HG02938 (cell line): ENCODE results near the gene CPED1.
"Not testable (repeated sequence)": the region's sequence is repeated elsewhere in the genome, so short reads cannot be mapped to it uniquely, and the experiment has no call there.

ENCODE experiments used
- ATAC-seq: cut with Tn5 transposase; IDR thresholded peaks from one replicate; pipeline ENCODE4 v1.9.1; 2021; ENCODE audit warnings: mild to moderate bottlenecking, moderate library complexity; ENCODE audit not compliant: unreplicated experiment

Gene CPED1

DNA sequence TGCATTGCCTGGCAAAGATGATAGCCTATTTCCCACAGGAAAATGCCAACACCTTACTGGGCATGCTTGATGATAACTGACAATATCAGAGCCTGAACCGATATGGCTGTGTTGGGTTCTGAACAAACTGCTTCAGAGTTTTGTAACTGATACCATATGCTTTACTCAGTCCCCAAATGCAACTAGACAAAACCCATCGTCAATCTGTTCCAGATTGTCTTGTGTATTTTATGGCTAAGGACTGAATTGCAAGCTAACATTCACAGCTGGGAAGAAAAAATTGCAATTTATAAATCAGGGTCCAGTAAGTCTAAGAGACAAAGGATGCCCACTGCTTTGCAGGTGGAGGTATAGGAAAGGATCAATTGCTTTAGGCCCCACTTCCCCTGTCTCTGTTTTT is 223.5 kb downstream of the CPED1 start:
- ATAC-seq: no peak

DNA sequence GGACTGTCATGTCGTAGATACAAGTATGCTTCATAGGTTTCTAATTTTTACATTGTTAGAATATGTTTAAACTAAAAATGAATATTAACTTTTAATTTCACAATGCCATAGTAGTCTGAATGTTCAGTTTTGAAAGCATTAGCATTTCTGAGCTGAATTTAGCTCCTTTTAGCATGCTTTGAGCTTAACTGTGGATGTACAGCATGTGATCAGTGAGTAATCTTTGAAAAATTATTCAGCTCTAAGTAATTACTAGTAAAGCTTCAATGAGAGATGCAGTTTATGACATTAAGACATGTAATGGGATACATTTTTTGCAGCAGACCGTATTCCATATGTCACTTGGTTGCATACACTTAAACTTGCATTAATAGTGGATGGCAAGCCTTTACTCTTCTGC is 226.1 kb downstream of the CPED1 start:
- ATAC-seq: no peak

DNA sequence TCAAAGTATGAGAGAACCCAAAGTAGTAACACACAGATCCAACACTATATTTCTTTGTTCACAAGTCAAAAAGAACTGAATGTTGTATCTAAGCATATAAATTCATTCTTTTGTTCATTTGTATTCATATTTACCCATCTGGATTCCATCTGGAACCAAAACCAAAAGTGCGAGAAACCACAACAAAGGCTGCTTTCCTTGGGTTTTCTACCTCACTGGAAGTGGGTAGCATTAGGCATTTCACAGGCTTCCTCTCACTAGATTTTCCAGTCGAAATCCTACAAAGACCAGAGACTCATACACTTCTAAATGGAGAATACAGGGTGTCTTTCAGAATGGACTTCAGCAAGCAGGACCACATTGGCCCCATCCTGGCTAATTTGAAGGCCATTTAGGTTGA is 230.5 kb downstream of the CPED1 start:
- ATAC-seq: no peak

DNA sequence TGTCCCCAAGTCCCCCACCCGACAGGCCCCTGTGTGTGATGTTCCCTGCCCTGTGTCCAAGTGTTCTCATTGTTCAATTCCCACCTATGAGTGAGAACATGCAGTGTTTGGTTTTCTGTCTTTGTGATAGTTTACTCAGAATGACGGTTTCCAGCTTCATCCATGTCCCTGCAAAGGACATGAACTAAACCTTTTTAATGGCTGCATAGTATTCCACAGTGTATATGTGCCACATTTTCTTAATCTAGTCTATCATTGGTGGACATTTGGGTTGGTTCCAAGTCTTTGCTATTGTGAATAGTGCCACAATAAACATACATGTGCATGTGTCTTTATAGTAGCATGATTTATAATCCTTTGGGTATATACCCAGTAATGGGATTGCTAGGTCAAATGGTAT is 232.6 kb downstream of the CPED1 start:
- ATAC-seq: not testable (repeated sequence)

DNA sequence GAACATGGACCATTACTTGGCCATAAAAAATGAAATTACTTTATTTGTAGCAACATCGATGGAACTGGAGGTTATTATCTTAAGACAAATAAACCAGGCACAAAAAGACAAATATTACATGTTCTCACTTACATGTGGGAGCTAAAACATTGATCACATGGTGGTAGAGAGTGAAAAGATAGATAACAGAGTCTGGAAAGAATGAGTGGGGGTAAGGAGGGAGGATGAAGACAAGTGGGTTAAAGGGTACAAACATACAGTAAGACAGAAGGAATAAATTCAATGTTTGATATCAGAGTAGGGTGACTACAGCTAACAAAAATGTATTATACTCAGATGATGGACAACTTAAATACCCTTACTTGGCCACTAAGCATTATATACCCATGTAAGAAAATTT is 240.3 kb downstream of the CPED1 start:
- no peak for ATAC-seq

DNA sequence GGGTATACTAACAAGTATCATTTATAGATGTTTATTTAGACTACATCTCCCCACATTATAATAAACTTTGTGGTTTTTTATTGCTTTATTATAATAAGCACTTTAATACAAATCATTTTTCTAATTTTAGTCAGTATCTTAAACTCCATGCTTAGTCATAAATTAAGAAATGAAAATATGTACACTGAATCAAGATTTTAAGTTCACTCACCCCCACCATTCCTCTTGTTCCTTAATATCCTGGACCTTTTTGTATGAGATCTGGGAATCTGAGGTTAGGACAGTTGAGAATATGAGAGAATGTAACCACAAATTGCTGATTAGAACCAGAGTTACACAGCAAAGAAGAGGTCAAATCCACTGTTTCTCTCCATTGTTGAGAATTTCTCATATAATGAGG is 246.7 kb downstream of the CPED1 start:
- ATAC-seq: no peak

DNA sequence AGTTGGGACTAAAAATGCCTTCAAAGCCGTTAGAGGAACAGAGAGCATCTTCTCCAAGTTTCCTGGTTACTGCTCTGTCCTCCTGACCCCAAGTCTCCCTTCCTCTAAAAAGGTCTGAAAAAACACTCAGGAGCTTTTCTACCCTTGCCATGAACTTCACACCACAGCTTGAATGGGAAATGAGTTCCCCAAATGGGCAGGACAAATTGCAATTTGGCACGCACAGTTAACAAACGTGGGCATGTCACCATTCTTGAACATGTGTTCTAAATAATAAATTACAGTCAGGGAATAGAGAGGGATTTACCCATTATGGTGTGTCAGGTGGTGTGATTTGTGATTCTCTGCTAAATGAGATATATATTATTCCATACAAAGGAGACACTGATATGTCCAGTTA is 249.1 kb downstream of the CPED1 start:
- ATAC-seq: no peak

DNA sequence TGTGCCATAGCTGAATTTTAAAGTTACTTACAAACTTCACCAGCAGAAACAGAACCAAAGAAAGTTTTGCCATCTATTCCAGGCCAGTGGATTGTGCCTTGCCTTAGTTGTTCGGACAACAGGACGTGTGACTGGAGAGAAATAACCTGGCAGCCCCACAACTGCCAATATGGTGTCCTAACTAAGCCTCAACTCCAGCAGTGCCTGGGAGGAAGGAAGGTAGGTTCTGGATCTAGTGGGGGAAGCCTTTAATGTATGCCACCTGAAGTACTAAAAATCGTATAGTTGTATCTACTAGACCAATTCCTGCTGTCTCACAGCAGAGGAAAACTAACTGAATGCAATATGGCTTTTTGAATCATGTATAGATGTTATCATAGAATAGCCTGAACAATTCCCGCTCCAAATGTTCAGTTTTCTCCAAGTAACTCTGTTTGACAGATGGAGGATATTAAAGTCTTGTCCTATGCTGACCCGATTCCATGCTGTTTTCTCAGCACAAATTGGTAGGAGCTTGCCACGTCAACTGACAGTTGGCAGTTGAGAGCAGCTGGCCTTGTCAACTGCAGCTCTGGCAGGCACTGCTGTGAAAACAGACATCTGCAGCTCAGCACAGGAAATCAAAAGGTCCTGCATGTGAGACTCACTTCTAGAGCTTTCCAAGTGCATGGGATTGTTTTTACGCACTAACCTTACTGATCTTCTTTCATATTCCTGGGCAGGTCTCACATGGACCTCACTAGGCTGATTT is 255.8 kb downstream of the CPED1 start:
- no peak for ATAC-seq

DNA sequence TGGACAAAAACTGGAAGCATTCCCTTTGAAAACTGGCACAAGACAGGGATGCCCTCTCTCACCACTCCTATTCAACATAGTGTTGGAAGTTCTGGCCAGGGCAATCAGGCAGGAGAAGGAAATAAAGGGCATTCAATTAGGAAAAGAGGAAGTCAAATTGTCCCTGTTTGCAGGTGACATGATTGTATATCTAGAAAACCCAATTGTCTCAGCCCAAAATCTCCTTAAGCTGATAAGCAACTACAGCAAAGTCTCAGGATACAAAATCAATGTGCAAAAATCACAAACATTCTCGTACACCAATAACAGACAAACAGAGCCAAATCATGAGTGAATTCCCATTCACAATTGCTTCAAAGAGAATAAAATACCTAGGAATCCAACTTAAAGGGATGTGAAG is 262.9 kb downstream of the CPED1 start:
- not testable (repeated sequence) for ATAC-seq

DNA sequence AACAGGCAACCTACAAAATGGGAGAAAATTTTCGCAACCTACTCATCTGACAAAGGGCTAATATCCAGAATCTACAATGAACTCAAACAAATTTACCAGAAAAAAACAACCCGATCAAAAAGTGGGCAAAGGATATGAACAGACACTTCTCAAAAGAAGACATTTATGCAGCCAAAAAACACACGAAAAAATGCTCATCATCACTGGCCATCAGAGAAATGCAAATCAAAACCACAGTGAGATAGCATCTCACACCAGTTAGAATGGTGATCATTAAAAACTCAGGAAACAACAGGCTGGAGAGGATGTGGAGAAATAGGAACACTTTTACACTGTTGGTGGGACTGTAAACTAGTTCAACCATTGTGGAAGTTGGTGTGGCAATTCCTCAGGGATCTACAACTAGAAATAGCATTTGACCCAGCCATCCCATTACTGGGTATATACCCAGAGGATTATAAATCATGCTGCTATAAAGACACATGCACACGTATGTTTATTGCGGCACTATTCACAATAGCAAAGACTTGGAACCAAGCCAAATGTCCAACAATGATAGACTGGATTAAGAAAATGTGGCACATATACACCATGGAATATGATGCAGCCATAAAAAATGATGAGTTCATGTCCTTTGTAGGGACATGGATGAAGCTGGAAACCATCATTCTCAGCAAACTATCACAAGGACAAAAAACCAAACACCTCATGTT is 264.2 kb downstream of the CPED1 start:
- not testable (repeated sequence) for ATAC-seq

DNA sequence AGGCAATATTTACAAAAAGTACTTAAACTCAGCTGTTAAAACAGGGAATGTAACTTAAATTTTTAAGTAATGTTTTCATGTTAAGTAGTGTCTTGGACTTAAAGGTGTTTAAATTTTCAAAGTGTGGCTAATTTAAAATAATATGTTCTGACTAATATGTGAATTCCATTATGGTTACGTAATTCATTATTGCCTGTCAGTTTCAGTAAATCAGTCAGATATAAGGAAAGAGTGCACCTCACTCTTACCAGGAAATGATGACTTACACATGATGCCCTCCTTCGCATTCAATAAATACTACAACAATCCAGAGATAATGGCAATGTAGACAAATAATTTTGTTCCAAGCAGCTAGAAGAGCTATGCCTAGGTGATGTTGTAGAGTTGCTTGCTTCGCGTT is 271.3 kb downstream of the CPED1 start:
- ATAC-seq: no peak

DNA sequence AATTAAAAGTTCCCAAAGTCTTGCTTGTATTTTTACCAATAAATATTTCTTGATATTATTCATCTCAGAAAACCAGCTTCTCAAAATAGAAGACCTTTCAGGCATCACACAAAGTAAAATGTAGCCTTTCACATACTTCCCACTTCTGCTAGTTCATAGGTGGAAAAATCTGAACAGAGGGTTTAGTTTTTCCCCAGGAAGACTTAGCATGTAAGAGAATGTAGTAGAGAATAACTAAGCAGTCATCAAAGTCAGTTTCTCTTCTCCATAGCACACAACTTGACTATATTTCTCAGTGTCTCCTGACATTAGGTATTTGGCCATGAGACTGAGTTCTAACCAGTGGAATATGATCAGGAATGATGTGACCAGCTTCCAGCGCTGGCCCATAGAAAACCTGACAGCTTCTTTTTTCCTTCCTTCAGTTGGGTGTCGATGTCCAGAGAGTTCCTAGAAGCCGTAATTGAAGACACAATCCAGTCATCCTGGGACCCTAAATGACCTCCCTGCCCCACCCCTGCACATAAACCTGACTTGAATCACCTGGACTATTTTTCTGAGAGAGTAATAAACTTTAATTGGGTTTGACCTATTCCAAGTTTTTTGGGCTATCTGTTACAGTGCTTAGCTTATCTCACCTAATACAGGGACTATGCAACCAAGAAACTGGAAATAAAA is 272.8 kb downstream of the CPED1 start:
- no peak for ATAC-seq

DNA sequence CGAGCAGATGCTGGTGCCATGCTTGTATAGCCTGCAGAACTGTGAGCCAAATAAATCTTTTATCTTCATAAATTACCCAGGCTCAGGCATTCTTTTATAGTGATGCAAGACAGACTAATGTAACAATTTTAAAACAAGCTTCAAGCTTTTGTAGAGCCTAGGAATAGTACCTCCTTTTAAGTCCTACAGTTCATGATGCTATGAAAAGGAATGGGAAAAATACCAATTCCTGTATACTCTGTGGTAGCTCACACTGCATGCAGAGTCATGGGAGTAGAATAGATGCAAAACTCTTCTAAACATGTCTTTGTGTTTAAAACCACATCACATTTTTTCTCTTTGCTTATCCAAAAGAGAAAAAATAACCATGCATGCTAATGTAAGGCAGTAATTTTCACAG is 273.7 kb downstream of the CPED1 start:
- ATAC-seq: no peak

DNA sequence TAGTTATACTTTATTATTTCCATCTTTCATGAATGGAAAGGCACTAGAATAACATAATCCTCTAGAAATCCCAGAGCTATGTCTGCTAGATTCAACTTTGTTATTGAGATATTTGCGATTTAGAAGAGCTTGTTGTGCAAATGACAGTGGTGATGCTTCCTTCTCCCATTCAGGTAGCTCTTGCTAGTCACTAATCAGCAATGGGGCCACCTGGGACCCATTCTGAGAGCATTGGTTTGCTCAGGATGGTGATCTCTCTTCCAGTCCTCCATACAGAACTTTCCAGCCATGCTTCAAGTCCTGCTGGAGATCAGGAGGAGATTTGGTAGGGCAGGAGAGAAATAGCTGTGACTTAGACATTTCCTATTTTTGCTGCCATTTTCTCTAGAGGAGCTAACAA is 274.5 kb downstream of the CPED1 start:
- ATAC-seq: no peak

DNA sequence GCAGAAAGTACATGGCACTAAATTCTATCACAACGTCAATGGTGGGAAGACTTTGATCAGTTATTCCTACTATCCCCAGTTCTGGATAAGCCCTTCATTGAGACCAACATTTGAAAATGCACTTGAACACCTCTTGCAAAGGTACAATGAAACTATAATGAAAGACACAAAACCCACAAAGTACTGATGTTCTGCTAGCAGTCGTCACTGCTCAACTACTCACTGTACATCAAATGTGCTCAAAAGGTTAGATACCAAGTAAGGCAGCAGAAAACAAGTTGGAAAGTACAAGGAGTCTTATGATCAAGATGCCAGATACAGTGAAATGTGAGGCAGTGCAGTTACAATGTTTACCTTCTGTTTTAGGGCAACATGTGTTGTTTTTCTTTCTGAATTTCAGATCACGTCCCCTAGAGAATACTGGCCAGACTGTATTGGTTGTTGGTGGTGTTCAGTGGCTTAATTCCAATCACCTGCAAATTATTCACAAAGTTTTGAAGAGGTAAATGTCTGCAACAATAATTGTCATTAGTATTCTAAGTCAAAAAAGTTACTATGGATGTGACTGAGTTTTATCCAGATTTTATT is 277.9 kb downstream of the CPED1 start:
- ATAC-seq: no peak

DNA sequence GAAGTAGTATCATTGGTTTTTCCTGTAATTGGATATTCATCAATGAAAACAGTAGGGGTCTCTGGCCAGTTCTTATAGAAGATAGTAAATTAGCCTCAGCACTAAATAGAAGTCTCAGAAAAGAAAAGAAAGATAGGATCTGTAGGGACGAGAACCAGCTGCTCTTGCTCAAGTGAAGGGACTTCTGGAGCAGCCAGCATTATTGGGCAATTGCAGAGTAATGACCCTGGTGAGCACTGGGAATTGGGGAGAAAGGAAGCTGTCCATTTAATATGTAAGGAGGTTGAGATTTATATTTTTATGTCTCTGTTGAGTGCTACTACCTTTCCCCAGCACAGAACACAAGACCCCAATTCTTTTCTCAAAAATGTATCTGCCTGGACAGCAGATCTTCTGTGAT is 279.1 kb downstream of the CPED1 start:
- no peak for ATAC-seq

DNA sequence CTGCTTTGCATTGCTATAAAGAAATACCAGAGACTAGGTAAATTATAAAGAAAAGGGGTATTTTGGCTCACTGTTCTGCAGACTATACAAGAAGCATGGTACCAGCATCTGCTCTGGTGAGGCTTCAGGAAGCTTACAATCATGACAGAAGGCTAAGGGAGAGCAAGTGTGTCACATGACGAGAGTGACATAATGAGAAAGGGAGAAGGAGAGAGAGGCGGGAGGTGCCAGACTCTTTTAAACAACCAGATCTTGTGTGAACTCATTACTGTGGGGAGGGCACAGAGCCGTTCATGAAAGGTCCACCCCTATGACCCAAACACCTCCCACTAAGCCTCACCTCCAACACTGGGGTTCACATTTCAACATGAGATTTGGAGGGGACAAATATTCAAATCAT is 281.3 kb downstream of the CPED1 start:
- ATAC-seq: no peak

DNA sequence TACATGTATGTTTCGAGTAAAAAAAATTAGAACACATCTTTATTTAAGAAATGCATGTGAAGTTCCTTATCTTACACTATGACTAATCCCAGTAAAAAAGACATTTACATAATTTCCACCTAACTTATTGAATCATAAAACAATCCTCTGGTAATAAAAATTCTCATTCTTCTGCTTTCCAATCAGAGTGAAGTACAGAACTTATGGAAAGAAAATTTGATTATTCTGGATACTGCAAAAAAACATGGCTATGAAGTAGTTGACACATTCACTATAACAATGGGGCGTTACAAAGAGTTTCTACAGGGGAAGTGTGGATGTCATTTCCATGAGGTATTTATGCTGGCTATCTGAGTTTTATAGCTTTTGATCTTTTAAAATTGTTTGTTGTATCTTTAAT is 282.6 kb downstream of the CPED1 start:
- ATAC-seq: no peak

DNA sequence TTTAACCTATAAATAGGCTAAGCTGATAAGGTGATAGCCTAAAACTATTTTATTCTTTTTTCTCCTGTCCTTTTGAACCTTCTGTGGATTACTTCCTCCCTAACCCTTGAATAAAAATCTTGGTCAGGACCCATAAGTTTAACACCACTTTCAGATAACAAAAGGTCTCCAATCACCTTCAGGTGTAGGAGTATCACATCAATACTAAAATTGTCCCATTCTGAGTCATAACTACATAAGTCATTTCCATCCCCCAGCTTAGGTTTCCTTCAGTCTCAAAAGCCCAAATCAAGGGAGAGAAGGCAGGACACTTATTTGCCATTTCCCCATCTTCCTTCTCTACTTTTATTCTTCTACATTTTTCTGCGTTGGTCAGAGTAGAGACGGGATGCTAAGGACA is 283.4 kb downstream of the CPED1 start:
- no peak for ATAC-seq

DNA sequence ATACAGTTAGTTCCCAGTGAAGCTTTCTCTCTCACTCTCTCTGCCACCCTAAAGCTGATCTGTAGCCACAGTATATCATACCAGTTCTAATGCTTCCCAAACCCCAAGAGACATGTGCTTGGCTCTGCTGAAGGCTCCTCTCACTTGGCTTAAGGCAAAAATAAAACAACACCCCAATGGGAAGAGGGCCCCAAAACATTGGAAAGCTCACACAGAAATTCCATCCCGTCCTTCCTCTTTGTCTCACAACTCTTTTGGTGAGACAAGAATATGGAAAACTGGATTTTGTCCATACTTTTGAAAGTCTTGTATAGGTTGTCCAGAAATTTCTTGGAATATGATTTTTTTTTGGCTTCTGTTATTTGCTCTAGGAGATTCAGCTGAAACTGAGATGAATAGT is 284.2 kb downstream of the CPED1 start:
- ATAC-seq: no peak

DNA sequence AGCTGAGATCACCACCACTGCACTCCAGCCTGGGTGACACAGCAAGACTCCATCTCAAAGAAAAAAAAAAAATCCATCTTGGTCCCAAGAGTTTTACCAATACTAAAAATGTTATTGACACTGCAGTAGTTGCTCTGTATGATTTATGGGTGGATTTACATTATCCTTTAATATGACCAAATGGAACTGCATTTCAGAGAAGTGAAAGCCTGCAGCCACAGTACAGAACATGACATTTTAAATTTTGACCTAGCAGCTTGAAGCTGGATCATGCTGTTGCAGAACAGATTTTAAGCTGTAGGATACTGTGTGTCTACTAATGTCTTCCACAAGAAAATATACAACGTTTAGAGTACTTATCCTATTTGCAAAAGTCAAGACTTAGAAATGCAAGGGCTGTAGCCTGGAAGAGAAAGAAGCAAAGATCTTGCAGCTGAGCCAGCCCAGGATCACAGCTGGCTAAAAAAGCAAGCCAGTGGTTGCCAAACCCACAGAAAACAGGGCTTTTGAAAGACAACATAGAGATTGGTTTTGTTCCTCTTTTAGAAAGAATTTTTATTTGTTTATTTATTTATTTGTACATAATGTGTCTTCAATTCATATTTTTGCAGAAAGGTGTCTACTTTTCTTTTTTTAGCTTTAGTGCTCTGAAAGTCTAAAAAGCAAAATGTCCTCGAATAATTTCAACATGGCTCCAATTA is 285.1 kb downstream of the CPED1 start:
- peak; percentile 43 for ATAC-seq
